CD4-positive, CD25-positive, alpha-beta regulatory T cell (primary cell): ENCODE results near the gene LPCAT3. TPM values are rescaled to one million over a fixed set of nuclear protein-coding genes. Genes with fewer than 3 reads are reported as not detected.

ENCODE experiments used
- ATAC-seq, 2 donors: fragments of 150-1000 bp; cut with Tn5 transposase; one replicate each; pipeline ENCODE4 v1.10.0; 2021; ENCODE audit warnings: low read depth in 2 of 2, moderate number of reproducible peaks in 2 of 2, moderate library complexity in 1 of 2
- DNase-seq, 3 donors: peaks; one replicate each; pipeline versions ENCODE4 v3.0.0 to v3.0.0-alpha.2; 2012 to 2022; ENCODE audit warnings: mixed read lengths in 1 of 3
- H3K27ac ChIP-seq: one replicate; pipeline ENCODE4 v1.7.0; 2013; ENCODE audit warnings: mild to moderate bottlenecking, low read length; ENCODE audit not compliant: insufficient read depth, poor library complexity, severe bottlenecking
- H3K27me3 ChIP-seq: one replicate; pipeline ENCODE4 v1.7.0; 2013; ENCODE audit warnings: low read length; ENCODE audit not compliant: control insufficient read depth, insufficient read depth
- H3K36me3 ChIP-seq: one replicate; pipeline ENCODE4 v1.7.0; 2013; ENCODE audit warnings: mild to moderate bottlenecking, low read length, moderate library complexity; ENCODE audit not compliant: control insufficient read depth, insufficient read depth
- H3K4me1 ChIP-seq: 2 replicates; pipeline ENCODE4 v1.7.0; 2013; ENCODE audit warnings: mild to moderate bottlenecking, low read length; ENCODE audit not compliant: insufficient read depth, control insufficient read depth, poor library complexity, severe bottlenecking
- H3K4me3 ChIP-seq: one replicate; pipeline ENCODE4 v1.7.0; 2013; ENCODE audit warnings: low read depth, mild to moderate bottlenecking, low read length, moderate library complexity
- H3K9me3 ChIP-seq, 2 experiments: 1 replicate in 1 of 2; 2 replicates in 1 of 2; pipeline ENCODE4 v1.7.0; 2013; ENCODE audit warnings: low read length in 2 of 2, mild to moderate bottlenecking in 1 of 2, moderate library complexity in 1 of 2; ENCODE audit not compliant: control insufficient read depth in 2 of 2
- H3K27ac Mint-ChIP-seq, 3 donors: one replicate each; pipeline ENCODE4 v1.8.0; 2020 to 2022; ENCODE audit warnings: mild to moderate bottlenecking in 3 of 3, mixed read lengths in 3 of 3, moderate library complexity in 2 of 3
- H3K27me3 Mint-ChIP-seq: one replicate; pipeline ENCODE4 v1.8.0; 2022; ENCODE audit warnings: mild to moderate bottlenecking, mixed read lengths
- H3K36me3 Mint-ChIP-seq: one replicate; pipeline ENCODE4 v1.8.0; 2020; ENCODE audit warnings: mixed read lengths
- H3K4me1 Mint-ChIP-seq, 4 donors: one replicate each; pipeline ENCODE4 v1.8.0; 2020 to 2022; ENCODE audit warnings: mixed read lengths in 4 of 4, mild to moderate bottlenecking in 1 of 4
- H3K4me3 Mint-ChIP-seq, 4 donors: one replicate each; pipeline ENCODE4 v1.8.0; 2020 to 2022; ENCODE audit warnings: mild to moderate bottlenecking in 4 of 4, mixed read lengths in 4 of 4, moderate library complexity in 3 of 4
- H3K9me3 Mint-ChIP-seq, 7 donors: one replicate each; pipeline ENCODE4 v1.8.0; 2020 to 2022; ENCODE audit warnings: mixed read lengths in 7 of 7, mild to moderate bottlenecking in 3 of 7, moderate library complexity in 2 of 7
- polyA plus RNA-seq, 4 donors: library from polyadenylated mRNA; unstranded; fragments of 300-500 nt; fragmentation: Illumina TruSeq; gene quantifications; one replicate each; pipeline ENCODE4 v1.2.3, GENCODE V29; 2021
- total RNA-seq: library from RNA; stranded (reverse); gene quantifications from one replicate; pipeline ENCODE4 v1.2.3, GENCODE V29; 2022

LPCAT3 gene
- total and polyA plus RNA-seq, 5 donors from 2014 or later, result 25.0 to 32.8 (median 30.8) TPM

DNA sequence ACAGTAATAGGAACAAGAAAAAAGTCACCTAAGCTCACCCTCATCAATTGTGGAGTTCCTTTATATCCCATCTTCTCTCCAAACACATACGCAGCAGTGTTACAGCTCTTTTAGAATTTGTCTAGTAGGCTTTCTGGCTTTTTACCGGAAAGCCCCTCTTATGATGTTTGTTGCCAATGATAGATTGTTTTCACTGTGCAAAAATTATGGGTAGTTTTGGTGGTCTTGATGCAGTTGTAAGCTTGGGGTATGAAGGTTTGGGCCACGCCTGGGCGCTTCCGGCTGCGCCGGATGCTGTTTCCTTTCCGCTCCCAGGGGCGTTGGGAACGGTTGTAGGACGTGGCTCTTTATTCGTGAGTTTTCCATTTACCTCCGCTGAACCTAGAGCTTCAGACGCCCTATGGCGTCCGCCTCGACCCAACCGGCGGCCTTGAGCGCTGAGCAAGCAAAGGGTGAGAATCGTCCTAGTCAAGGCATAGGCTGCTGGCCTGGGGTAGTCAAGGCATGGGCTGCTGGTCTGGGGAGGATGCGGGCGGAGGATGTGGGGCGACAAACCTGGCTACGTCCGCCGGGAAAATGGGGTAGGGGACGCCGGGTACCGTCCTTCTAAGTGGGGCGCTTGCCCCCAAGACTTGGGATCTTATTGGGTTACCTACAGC is 74.4 kb downstream of the LPCAT3 start, which contains the start of the genes C12orf57 and RNU7-1:
Gene C12orf57 (plus strand): TSS at position 301 of the 659 bp plus-strand sequence. CDS start 100 bp downstream, at position 401.
Gene RNU7-1 (plus strand): TSS at position 95 of the 659 bp plus-strand sequence.
- Histone ChIP-seq H3K27me3 (no peaks in the 10 kb centered on the region), H3K4me3 (peak within 1 kb of the TSS; percentile 79), H3K9me3 (no peaks in the 10 kb centered on the region), H3K27ac (peak within 1 kb of the TSS; percentile 98), H3K4me1 (peaks cover 63% of the 10 kb centered on the region), H3K36me3 (no peaks in the 10 kb centered on the region)
- peak within 1 kb of the TSS; percentile 97 to 100 (median 99) for H3K27ac Mint-ChIP-seq
- H3K4me3 Mint-ChIP-seq, result peak within 1 kb of the TSS; percentile 88 to 99 (median 98)
- no peaks in the 10 kb centered on the region for H3K36me3 Mint-ChIP-seq
- no peaks in the 10 kb centered on the region for H3K27me3 Mint-ChIP-seq
- no peaks in the 10 kb centered on the region for H3K9me3 Mint-ChIP-seq
- DNase-seq, result peak; percentile 72 to 92 (median 87)
- H3K4me1 Mint-ChIP-seq, result peaks cover 6 to 76% (median 29%) of the 10 kb centered on the region in 4 donors
- ATAC-seq, result peak; percentile 46 to 52

DNA sequence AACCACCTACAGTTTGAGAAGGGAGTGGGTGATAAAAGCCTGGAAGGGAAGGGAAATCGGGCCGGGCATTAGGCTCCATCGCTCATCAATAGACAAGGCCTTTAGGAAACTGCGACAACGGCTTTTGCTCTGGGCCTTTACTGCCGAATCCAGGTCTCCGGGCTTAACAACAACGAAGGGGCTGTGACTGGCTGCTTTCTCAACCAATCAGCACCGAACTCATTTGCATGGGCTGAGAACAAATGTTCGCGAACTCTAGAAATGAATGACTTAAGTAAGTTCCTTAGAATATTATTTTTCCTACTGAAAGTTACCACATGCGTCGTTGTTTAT is 74.9 kb downstream of the LPCAT3 start:
- Mint-ChIP-seq H3K9me3 (no peaks in the 10 kb centered on the region), H3K27me3 (no peaks in the 10 kb centered on the region), H3K4me3 (peak overlapping the region; percentile 88 to 99 (median 98)), H3K27ac (peak overlapping the region; percentile 97 to 100 (median 99)), H3K4me1 (peaks cover 6 to 71% (median 27%) of the 10 kb centered on the region in 4 donors), H3K36me3 (no peaks in the 10 kb centered on the region)
- peak; percentile 63 to 68 for ATAC-seq
- Histone ChIP-seq H3K9me3 (no peaks in the 10 kb centered on the region), H3K4me1 (peaks cover 62% of the 10 kb centered on the region), H3K36me3 (no peaks in the 10 kb centered on the region), H3K27me3 (no peaks in the 10 kb centered on the region), H3K27ac (peak overlapping the region; percentile 98), H3K4me3 (peak overlapping the region; percentile 79)
- peak; percentile 78 to 94 (median 90) for DNase-seq

DNA sequence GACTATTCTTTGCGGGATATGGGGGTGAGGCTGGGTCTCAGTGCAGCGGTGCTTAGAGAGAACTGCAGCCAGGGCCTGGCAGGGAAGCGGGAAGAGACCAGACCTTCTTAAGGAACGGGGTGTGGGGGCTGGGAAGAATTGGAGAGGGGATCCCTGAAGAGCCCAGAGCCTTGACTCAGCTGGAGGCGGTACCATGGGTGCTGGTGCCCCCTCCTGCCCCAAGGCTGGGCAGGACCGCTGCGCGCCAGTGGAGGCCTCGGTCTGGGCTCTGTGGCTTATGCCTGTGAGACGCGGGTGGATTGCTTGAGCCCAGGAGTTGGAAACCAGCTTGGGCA is 76.0 kb downstream of the LPCAT3 start:
- peaks cover 59% of the 10 kb centered on the region for H3K4me1 ChIP-seq
- Mint-ChIP-seq H3K36me3 (no peaks in the 10 kb centered on the region), H3K9me3 (no peaks in the 10 kb centered on the region), H3K27ac (peak overlapping the region; percentile 92 to 99 (median 97)), H3K4me1 (peaks cover 6 to 66% (median 22%) of the 10 kb centered on the region in 4 donors), H3K27me3 (no peaks in the 10 kb centered on the region), H3K4me3 (peak overlapping the region; percentile 44 to 99 (median 86))
- H3K9me3 ChIP-seq, result no peaks in the 10 kb centered on the region
- peak overlapping the region; percentile 98 for H3K27ac ChIP-seq
- ATAC-seq (no peak), DNase-seq (no peak)
- H3K27me3 ChIP-seq, result no peaks in the 10 kb centered on the region
- no peak overlapping the region for H3K4me3 ChIP-seq
- H3K36me3 ChIP-seq, result no peaks in the 10 kb centered on the region

DNA sequence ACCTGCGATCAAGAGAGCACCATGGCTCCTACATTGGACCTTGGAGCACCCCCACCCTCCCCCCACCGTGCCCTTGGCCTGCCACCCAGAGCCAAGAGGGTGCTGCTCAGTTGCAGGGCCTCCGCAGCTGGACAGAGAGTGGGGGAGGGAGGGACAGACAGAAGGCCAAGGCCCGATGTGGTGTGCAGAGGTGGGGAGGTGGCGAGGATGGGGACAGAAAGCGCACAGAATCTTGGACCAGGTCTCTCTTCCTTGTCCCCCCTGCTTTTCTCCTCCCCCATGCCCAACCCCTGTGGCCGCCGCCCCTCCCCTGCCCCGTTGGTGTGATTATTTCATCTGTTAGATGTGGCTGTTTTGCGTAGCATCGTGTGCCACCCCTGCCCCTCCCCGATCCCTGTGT is 76.5 kb downstream of the LPCAT3 start:
- Histone ChIP-seq H3K27ac (no peak overlapping the region), H3K27me3 (no peaks in the 10 kb centered on the region), H3K36me3 (no peaks in the 10 kb centered on the region), H3K4me1 (peaks cover 59% of the 10 kb centered on the region), H3K9me3 (no peaks in the 10 kb centered on the region), H3K4me3 (no peak overlapping the region)
- Mint-ChIP-seq H3K36me3 (no peaks in the 10 kb centered on the region), H3K27me3 (no peaks in the 10 kb centered on the region), H3K4me1 (peaks cover 6 to 63% (median 19%) of the 10 kb centered on the region in 4 donors), H3K9me3 (no peaks in the 10 kb centered on the region), H3K27ac (peak overlapping the region in 1 of 3 donors; percentile 97), H3K4me3 (peak overlapping the region in 1 of 4 donors; percentile 88)
- ATAC-seq (no peak), DNase-seq (no peak)

GRCh38 chr12:6941267-6941666 is 77.0 kb downstream of the LPCAT3 start:
- ATAC-seq, result no peak

DNA sequence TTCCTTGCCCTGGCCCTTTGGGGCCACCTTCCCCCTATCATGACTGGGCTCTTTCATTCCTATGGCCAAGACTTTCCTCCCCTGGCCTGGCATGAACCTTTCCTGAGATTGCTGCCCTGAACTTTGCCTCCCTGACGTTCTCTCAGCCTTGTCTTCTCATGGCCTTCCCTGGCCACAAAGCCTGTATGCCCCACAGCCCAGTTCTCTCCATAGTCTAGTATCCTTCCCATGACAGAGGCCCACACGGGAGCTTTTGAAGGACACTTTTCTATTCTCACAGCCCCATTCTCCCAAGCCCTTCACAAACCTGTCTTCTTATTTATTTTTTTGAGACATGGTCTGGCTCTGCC is 79.1 kb downstream of the LPCAT3 start:
- peak overlapping the region in 3 of 4 donors; percentile 39 to 67 (median 61) for H3K4me3 Mint-ChIP-seq

More at GRCh38 chr12:6941267-6941666, 77.0 kb downstream of the LPCAT3 start:
- Mint-ChIP-seq H3K9me3 (no peaks in the 10 kb centered on the region), H3K27ac (peak overlapping the region in 2 of 3 donors; percentile 52 to 63), H3K4me3 (peak overlapping the region in 2 of 4 donors; percentile 59 to 83), H3K27me3 (no peaks in the 10 kb centered on the region), H3K36me3 (no peaks in the 10 kb centered on the region), H3K4me1 (peaks cover 6 to 63% (median 19%) of the 10 kb centered on the region in 4 donors)
- Histone ChIP-seq H3K36me3 (no peaks in the 10 kb centered on the region), H3K27ac (no peak overlapping the region), H3K27me3 (no peaks in the 10 kb centered on the region), H3K4me3 (no peak overlapping the region), H3K4me1 (peaks cover 59% of the 10 kb centered on the region), H3K9me3 (no peaks in the 10 kb centered on the region)
- DNase-seq, result no peak

DNA sequence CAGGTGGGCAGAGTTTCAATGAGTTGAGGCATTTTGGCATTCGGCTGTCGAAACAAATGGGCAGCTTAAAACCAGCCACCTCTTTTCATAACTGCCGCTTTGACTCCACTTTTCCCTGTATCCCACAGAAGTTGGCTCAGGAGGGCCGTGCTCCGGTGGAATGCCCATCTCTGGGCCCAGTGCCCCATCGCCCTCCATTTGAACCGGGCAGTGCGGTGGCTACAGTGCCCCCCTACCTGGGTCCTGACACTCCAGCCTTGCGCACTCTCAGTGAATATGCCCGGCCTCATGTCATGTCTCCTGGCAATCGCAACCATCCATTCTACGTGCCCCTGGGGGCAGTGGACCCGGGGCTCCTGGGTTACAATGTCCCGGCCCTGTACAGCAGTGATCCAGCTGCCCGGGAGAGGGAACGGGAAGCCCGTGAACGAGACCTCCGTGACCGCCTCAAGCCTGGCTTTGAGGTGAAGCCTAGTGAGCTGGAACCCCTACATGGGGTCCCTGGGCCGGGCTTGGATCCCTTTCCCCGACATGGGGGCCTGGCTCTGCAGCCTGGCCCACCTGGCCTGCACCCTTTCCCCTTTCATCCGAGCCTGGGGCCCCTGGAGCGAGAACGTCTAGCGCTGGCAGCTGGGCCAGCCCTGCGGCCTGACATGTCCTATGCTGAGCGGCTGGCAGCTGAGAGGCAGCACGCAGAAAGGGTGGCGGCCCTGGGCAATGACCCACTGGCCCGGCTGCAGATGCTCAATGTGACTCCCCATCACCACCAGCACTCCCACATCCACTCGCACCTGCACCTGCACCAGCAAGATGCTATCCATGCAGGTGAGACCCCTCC is 79.7 kb downstream of the LPCAT3 start:
- H3K4me1 ChIP-seq, result peaks cover 38% of the 10 kb centered on the region
- peak overlapping the region; percentile 93 for H3K27ac ChIP-seq
- H3K4me3 ChIP-seq, result peak overlapping the region; percentile 44
- Mint-ChIP-seq H3K27me3 (no peaks in the 10 kb centered on the region), H3K36me3 (peaks cover 12% of the 10 kb centered on the region), H3K27ac (peak overlapping the region; percentile 77 to 97 (median 94)), H3K4me3 (peak overlapping the region in 3 of 4 donors; percentile 84 to 90 (median 88)), H3K9me3 (no peaks in the 10 kb centered on the region), H3K4me1 (peaks cover 3 to 64% (median 21%) of the 10 kb centered on the region in 4 donors)
- peaks cover 5% of the 10 kb centered on the region for H3K36me3 ChIP-seq
- no peak for DNase-seq
- ATAC-seq, result no peak
- H3K27me3 ChIP-seq, result no peaks in the 10 kb centered on the region
- no peaks in the 10 kb centered on the region for H3K9me3 ChIP-seq

More for the DNA sequence above, 79.1 kb downstream of the LPCAT3 start:
- ATAC-seq (no peak), DNase-seq (no peak)
- Histone ChIP-seq H3K4me1 (peaks cover 44% of the 10 kb centered on the region), H3K36me3 (peaks cover 5% of the 10 kb centered on the region), H3K27me3 (no peaks in the 10 kb centered on the region), H3K9me3 (no peaks in the 10 kb centered on the region), H3K4me3 (no peak overlapping the region), H3K27ac (no peak overlapping the region)
- peaks cover 9% of the 10 kb centered on the region for H3K36me3 Mint-ChIP-seq
- peak overlapping the region; percentile 70 to 94 (median 77) for H3K27ac Mint-ChIP-seq
- H3K27me3 Mint-ChIP-seq, result no peaks in the 10 kb centered on the region
- no peaks in the 10 kb centered on the region for H3K9me3 Mint-ChIP-seq
- peaks cover 6 to 59% (median 18%) of the 10 kb centered on the region in 4 donors for H3K4me1 Mint-ChIP-seq
